A549 treated with ZK216348 at 1 μM for 4 hours (cell line): Measurements from ENCODE around the gene IL10RA. TPM values are rescaled to one million over a fixed set of nuclear protein-coding genes. Genes with fewer than 3 reads are reported as not detected.

ENCODE experiments used
- total RNA-seq: library from RNA; stranded (reverse); fragments of 200-300 nt; extraction: Qiagen RNA extraction; gene quantifications from 5 replicates; pipeline ENCODE4 v1.2.3, GENCODE V29; 2022; ENCODE audit warnings: low read depth

Gene IL10RA
- total RNA-seq, result 0.06 to 0.09 TPM in 2 of 5 replicates, not detected in the others

DNA sequence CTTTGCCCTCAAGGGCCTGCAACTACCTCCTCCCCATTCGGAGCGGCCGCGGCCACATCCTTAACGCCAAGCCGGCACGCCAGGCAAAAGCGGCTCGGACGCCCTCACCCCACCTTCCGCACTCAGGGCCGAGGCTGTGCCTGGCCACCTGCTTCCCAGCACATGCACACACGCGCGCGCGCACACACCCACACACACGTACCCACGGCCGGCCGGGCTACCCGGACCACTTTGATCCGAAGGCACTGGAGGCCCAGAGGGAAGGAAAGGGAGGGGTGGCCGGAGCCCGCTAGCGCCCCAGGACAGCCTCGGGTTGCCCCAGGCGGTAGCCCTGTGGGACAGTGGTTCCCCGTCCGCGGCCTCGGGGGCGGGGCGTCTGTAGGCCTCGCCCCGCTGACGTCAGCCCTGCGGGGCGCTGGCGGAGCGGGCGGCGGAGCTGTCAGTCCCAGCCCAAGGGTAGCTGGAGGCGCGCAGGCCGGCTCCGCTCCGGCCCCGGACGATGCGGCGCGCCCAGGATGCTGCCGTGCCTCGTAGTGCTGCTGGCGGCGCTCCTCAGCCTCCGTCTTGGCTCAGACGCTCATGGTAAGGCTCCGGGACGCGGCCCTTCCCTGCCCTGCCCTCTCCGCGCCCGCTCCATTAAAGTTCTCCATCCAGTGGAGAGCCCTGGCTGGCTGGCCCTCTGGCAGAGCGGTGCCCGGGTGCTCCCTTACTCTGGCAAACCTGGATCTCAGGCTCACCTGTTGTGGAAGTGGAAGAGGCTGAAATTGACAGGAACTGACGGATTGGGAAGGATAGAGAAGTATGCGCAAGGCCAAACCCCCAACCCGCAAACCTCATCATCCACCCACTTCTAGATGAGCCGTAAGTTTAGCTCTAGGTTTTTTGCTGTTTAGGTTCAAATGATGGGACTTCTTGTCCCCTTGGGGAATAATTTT is at the start of gene IL10RA:
TSS of gene IL10RA (plus strand) at position 442 of the 935 bp plus-strand sequence. CDS start at position 516, 74 bp downstream.

Other genes with a start within 250 kb of the IL10RA start
- gene DSCAML1, start 189.2 kb upstream of the IL10RA start, total RNA-seq, result 0.14 to 0.66 TPM (median 0.27 TPM) in 5 replicates
- 14.5 to 21.4 TPM (median 17.9 TPM) in 5 replicates for gene FXYD2, start 161.7 kb upstream of the IL10RA start, total RNA-seq
- 0.20 to 0.53 TPM (median 0.31 TPM) in 5 replicates for gene FXYD6, start 109.7 kb upstream of the IL10RA start, total RNA-seq
- not detected in 5 replicates for gene TMPRSS13, start 57.0 kb upstream of the IL10RA start, total RNA-seq
- 0.14 TPM in 1 of 5 replicates, not detected in the others for gene TMPRSS4, start 90.7 kb downstream of the IL10RA start, total RNA-seq
- gene SMIM35, start 100.6 kb downstream of the IL10RA start, total RNA-seq, result not detected in 5 replicates
- 0.05 to 0.09 TPM in 2 of 5 replicates, not detected in the others for gene SCN4B, start 166.4 kb downstream of the IL10RA start, total RNA-seq
- gene SCN2B, start 190.2 kb downstream of the IL10RA start, total RNA-seq, result not detected in 5 replicates
- not detected in 5 replicates for gene JAML, start 238.6 kb downstream of the IL10RA start, total RNA-seq